GM12865 (cell line): ENCODE measurements around the gene TOX2.
A peak's percentile ranks its signal among the peaks of the same experiment; 100 is the strongest.

Experiments
- DNase-seq: peaks from one replicate; pipeline ENCODE4 v3.0.0; 2010; ENCODE audit warnings: low read depth
- H3K4me3 ChIP-seq: 2 replicates; pipeline ENCODE4 v1.5.1; 2011; ENCODE audit warnings: mild to moderate bottlenecking, low read depth, low read length, control low read depth
- TF ChIP-seq, protein P1 (sequence below): IDR thresholded peaks from 2 replicates; pipeline ENCODE4 v1.5.1; 2011; ENCODE audit warnings: low read length, control low read depth, low read depth, inconsistent platforms; ENCODE audit not compliant: insufficient read depth; ENCODE audit errors: missing control alignments

Gene TOX2

GRCh38 chr20:44106615-44107014 lies 192.0 kb downstream of the TOX2 start:
- TF ChIP-seq, protein P1, sequence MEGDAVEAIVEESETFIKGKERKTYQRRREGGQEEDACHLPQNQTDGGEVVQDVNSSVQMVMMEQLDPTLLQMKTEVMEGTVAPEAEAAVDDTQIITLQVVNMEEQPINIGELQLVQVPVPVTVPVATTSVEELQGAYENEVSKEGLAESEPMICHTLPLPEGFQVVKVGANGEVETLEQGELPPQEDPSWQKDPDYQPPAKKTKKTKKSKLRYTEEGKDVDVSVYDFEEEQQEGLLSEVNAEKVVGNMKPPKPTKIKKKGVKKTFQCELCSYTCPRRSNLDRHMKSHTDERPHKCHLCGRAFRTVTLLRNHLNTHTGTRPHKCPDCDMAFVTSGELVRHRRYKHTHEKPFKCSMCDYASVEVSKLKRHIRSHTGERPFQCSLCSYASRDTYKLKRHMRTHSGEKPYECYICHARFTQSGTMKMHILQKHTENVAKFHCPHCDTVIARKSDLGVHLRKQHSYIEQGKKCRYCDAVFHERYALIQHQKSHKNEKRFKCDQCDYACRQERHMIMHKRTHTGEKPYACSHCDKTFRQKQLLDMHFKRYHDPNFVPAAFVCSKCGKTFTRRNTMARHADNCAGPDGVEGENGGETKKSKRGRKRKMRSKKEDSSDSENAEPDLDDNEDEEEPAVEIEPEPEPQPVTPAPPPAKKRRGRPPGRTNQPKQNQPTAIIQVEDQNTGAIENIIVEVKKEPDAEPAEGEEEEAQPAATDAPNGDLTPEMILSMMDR = no peak
- DNase-seq = no peak
- H3K4me3 ChIP-seq = no peak overlapping the region

- no peak for DNase-seq
- TF ChIP-seq, protein P1 = peak; percentile 22
- no peak overlapping the region for H3K4me3 ChIP-seq
Measured at GRCh38 chr20:44109951-44110361, 195.3 kb downstream of the TOX2 start.

- no peak for DNase-seq
- TF ChIP-seq, protein P1 = no peak
- H3K4me3 ChIP-seq = no peak overlapping the region
Measured at GRCh38 chr20:44110816-44111568, 196.3 kb downstream of the TOX2 start.

GRCh38 chr20:44111712-44112335 lies 197.2 kb downstream of the TOX2 start:
- no peak overlapping the region for H3K4me3 ChIP-seq
- TF ChIP-seq, protein P1 = no peak
- DNase-seq = no peak

DNA sequence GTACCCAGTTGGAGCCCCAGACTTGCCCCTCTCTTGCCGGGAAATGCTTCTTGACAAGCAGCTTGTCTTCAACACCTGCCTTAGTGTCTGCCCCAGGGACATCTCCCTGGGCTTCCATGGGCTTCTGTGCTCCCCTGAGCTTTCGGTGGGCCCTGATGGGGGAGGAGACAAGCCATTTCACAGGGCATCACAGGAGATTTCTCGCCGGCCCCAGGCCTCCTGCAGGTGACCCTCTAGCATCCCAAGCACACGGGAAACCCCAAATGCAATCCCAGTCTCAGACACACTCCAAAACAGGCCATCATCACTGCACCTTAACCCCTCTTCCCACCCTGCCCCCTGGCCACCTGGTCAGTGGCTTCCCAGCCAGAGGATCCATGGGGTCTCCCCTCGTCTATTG lies 197.8 kb downstream of the TOX2 start:
- TF ChIP-seq, protein P1 = no peak
- H3K4me3 ChIP-seq = no peak overlapping the region
- no peak for DNase-seq

- DNase-seq = no peak
- TF ChIP-seq, protein P1 = no peak
- no peak overlapping the region for H3K4me3 ChIP-seq
Measured at GRCh38 chr20:44112889-44113617, 198.4 kb downstream of the TOX2 start.
